Right lobe of liver (tissue), 4 donors: ENCODE measurements around the gene PRDM15.

Experiments
- CTCF ChIP-seq, 4 donors: fragments of 200-600 bp in 3 of 4; fragments of 450-650 bp in 1 of 4; IDR thresholded peaks; one replicate each; pipeline versions ENCODE4 v1.5.1 to v1.8.0; 2016 to 2022; ENCODE audit warnings: antibody characterized with exemption in 4 of 4, mild to moderate bottlenecking in 2 of 4
- POLR2A ChIP-seq: fragments of 450-650 bp; IDR thresholded peaks from one replicate; pipeline ENCODE4 v1.6.1; 2017; ENCODE audit warnings: antibody characterized with exemption, mild to moderate bottlenecking
- donor health status: DM: no; HTN: no; CAD: no.
- donor health status: DM: no; HTN: no; CAD: no.
- donor health status: DM: no; HTN: yes; CAD: no.

DNA sequence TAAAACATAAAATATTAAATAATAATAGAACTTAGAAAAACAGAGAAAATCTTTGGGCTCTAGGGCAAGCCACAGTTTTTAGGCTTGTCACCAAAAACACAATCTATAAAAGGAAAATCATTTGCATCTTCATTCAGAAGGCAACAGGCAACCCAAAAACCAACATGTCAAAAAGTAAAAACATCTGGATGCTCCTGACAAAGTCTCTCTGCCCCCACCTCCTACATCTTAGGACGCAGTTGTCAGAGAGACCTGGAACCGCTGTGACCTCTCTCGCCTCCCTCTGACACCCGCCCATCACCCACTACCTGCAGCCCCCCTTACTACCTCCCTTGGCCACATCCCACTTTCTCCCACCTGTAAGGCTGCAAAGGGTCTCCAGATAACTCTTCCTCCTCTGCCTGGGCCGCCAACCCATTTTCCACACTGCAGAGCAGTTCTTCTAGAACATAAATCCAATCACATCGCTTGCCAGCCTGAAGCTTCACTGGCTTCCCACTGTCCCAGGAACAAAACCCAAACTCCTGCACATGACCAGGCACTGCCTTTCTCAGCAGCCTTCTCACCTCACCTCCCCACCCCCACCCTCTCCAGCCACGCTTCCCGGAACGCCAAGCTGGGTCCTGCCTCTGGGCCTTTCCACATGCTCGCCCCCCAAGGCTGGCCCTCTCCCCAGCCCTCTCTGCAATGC is 14.7 kb downstream of the PRDM15 start:
- no peak for TF ChIP-seq CTCF (IDR thresholded peaks at IDR 0.05)
- no peak for TF ChIP-seq POLR2A
